Measurements from ENCODE around the gene CCSAP. TPM values are rescaled to one million over a fixed set of nuclear protein-coding genes. Genes with fewer than 3 reads are reported as not detected.

Gene CCSAP
- total RNA-seq, 1 experiment from 2014 or later, result 8.6 TPM

DNA sequence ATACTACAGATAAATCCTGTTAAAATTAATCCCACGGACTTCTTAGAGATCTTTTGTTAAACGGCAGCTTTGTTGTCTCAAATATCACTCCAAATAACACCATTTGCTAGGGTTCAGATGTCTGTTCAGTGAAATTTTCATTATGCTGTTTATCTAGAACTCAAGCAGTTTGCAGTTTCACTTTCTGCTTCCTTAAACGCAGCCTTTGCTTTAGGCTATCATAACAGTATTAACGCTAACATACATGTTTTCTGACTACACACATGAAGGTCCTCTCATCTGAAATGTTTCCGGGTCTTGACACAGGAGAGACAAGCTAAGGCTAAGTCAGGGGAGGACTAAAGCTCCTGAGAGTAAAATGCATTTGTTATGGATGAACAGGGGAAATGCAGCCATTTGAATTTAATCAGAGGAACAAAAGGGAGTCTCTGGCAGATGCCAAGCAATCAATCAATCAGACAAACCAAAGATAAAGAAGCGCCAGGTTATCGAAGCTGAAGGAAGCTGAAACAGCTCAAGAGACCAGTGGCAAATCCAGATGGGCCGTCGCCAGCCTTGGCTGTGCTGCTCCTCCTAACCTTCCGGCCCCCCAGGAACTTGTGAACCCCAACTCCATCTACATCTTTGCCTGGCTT, 16.9 kb downstream of the CCSAP start:
- TF ChIP-seq HMGA2 (CRISPR knock-in tag; IDR thresholded peaks at IDR 0.05), result no peak
- H3K4me1 Mint-ChIP-seq, result peaks cover 9% of the 10 kb centered on the region
- H3K9me3 Mint-ChIP-seq, result no peaks in the 10 kb centered on the region
- ChIA-PET CTCF (no interaction called here), POLR2A (no interaction called here)
- no peak overlapping the region for H3K4me3 Mint-ChIP-seq
- peaks cover 16% of the 10 kb centered on the region for H3K36me3 Mint-ChIP-seq
- peak overlapping the region; percentile 69 for H3K27ac Mint-ChIP-seq
- DNase-seq (ENCODE audit: low spot score) (no peak), ATAC-seq (no peak)
- H3K27me3 Mint-ChIP-seq (ENCODE audit: low read depth), result no peaks in the 10 kb centered on the region

DNA sequence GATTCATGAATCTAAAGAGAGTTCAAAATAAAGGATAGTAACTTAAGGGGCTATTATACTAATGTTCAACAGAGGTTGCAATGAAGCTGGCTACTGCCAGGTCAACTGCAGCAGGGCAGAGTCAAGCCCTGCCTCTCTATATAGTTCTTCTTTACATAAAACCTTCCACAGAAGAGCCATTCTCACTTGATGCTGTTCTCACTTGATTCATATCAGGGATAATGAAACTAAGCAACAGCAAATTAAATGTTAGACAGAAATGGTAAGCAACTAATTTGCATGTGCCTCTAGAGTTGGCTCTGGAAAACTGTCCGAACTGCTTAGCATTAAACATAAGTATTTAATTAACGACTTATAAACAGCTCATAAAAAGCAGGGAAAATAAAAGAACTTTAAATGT, 17.4 kb downstream of the CCSAP start:
- POLR2A ChIA-PET, result no interaction called here
- no peak for ATAC-seq
- peaks cover 16% of the 10 kb centered on the region for H3K36me3 Mint-ChIP-seq
- H3K4me3 Mint-ChIP-seq, result no peak overlapping the region
- TF ChIP-seq, protein P1, sequence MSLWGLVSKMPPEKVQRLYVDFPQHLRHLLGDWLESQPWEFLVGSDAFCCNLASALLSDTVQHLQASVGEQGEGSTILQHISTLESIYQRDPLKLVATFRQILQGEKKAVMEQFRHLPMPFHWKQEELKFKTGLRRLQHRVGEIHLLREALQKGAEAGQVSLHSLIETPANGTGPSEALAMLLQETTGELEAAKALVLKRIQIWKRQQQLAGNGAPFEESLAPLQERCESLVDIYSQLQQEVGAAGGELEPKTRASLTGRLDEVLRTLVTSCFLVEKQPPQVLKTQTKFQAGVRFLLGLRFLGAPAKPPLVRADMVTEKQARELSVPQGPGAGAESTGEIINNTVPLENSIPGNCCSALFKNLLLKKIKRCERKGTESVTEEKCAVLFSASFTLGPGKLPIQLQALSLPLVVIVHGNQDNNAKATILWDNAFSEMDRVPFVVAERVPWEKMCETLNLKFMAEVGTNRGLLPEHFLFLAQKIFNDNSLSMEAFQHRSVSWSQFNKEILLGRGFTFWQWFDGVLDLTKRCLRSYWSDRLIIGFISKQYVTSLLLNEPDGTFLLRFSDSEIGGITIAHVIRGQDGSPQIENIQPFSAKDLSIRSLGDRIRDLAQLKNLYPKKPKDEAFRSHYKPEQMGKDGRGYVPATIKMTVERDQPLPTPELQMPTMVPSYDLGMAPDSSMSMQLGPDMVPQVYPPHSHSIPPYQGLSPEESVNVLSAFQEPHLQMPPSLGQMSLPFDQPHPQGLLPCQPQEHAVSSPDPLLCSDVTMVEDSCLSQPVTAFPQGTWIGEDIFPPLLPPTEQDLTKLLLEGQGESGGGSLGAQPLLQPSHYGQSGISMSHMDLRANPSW (CRISPR knock-in tag; conservative IDR thresholded peaks at IDR 0.05; ENCODE audit: low read depth), result no peak
- TF ChIP-seq ZNF121 (CRISPR knock-in tag; IDR thresholded peaks at IDR 0.05), result no peak
- CTCF ChIA-PET, result no interaction called here
- no peaks in the 10 kb centered on the region for H3K9me3 Mint-ChIP-seq
- no peak for DNase-seq (ENCODE audit: low spot score)
- peaks cover 9% of the 10 kb centered on the region for H3K4me1 Mint-ChIP-seq
- H3K27me3 Mint-ChIP-seq (ENCODE audit: low read depth), result no peaks in the 10 kb centered on the region
- no peak overlapping the region for H3K27ac Mint-ChIP-seq

DNA sequence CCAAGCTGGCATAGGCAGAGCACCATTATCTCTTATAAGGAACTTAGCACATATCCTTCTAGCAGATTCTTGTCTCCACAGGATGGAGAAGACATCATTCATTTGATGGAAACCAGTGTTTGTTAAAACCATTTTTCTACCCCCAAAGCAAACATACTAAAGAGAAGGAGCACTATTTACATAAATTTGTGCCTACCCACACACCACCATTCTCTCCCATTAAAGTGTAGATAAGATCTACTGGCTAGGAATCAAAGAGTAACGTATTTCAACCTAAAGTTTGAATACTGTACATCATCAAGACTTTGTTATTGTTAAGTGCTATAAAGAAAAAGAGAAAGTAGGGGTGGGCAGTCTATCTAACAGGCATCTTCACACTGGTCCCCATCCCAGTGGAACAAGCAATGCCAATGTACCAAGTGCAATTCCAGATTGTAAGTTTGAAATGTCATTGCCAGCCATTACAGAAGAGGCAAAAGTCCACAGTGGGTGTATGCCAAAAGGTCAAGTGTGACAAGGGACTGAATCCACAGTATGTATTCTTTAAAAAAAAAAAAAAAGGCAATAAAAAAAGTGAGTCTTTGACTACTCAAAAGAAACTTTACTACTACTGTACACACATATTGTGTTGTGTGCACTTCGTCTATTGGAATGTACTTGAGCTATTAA, 18.8 kb downstream of the CCSAP start:
- H3K4me3 Mint-ChIP-seq, result no peak overlapping the region
- no peak overlapping the region for H3K27ac Mint-ChIP-seq
- ChIA-PET CTCF (interaction anchor here (1.3 kb wide), 1 partner anchor 66 kb away, joined by 3 read pairs; no protein-coding TSS in a partner anchor), POLR2A (no interaction called here)
- H3K27me3 Mint-ChIP-seq (ENCODE audit: low read depth), result no peaks in the 10 kb centered on the region
- peaks cover 20% of the 10 kb centered on the region for H3K36me3 Mint-ChIP-seq
- DNase-seq (ENCODE audit: low spot score), result no peak
- ATAC-seq, result no peak
- H3K9me3 Mint-ChIP-seq, result no peaks in the 10 kb centered on the region
- H3K4me1 Mint-ChIP-seq, result peaks cover 9% of the 10 kb centered on the region
- TF ChIP-seq MYBL2 (CRISPR knock-in tag; IDR thresholded peaks at IDR 0.05) (no peak), HMGA2 (CRISPR knock-in tag; IDR thresholded peaks at IDR 0.05) (no peak), SP1 (CRISPR knock-in tag; conservative IDR thresholded peaks at IDR 0.05) (no peak), MAX (CRISPR knock-in tag; IDR thresholded peaks at IDR 0.05) (no peak), NR2C2 (CRISPR knock-in tag; IDR thresholded peaks at IDR 0.05) (no peak), PRRX2 (CRISPR knock-in tag; IDR thresholded peaks at IDR 0.05) (no peak), FOXP4 (CRISPR knock-in tag; IDR thresholded peaks at IDR 0.05) (no peak), ZSCAN18 (CRISPR knock-in tag; IDR thresholded peaks at IDR 0.05) (no peak), ESRRA (CRISPR knock-in tag; IDR thresholded peaks at IDR 0.05; ENCODE audit: borderline replicate concordance) (no peak)
- TF ChIP-seq, protein P2, sequence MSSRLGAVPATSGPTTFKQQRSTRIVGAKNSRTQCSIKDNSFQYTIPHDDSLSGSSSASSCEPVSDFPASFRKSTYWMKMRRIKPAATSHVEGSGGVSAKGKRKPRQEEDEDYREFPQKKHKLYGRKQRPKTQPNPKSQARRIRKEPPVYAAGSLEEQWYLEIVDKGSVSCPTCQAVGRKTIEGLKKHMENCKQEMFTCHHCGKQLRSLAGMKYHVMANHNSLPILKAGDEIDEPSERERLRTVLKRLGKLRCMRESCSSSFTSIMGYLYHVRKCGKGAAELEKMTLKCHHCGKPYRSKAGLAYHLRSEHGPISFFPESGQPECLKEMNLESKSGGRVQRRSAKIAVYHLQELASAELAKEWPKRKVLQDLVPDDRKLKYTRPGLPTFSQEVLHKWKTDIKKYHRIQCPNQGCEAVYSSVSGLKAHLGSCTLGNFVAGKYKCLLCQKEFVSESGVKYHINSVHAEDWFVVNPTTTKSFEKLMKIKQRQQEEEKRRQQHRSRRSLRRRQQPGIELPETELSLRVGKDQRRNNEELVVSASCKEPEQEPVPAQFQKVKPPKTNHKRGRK (CRISPR knock-in tag; IDR thresholded peaks at IDR 0.05; ENCODE audit: borderline replicate concordance), result no peak
- TF ChIP-seq, protein P3, sequence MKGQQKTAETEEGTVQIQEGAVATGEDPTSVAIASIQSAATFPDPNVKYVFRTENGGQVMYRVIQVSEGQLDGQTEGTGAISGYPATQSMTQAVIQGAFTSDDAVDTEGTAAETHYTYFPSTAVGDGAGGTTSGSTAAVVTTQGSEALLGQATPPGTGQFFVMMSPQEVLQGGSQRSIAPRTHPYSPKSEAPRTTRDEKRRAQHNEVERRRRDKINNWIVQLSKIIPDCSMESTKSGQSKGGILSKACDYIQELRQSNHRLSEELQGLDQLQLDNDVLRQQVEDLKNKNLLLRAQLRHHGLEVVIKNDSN (CRISPR knock-in tag; IDR thresholded peaks at IDR 0.05), result no peak
- TF ChIP-seq, protein P4, sequence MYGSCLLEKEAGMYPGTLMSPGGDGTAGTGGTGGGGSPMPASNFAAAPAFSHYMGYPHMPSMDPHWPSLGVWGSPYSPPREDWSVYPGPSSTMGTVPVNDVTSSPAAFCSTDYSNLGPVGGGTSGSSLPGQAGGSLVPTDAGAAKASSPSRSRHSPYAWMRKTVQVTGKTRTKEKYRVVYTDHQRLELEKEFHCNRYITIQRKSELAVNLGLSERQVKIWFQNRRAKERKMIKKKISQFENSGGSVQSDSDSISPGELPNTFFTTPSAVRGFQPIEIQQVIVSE (CRISPR knock-in tag; IDR thresholded peaks at IDR 0.05; ENCODE audit: borderline replicate concordance), result no peak
- TF ChIP-seq, protein P5, sequence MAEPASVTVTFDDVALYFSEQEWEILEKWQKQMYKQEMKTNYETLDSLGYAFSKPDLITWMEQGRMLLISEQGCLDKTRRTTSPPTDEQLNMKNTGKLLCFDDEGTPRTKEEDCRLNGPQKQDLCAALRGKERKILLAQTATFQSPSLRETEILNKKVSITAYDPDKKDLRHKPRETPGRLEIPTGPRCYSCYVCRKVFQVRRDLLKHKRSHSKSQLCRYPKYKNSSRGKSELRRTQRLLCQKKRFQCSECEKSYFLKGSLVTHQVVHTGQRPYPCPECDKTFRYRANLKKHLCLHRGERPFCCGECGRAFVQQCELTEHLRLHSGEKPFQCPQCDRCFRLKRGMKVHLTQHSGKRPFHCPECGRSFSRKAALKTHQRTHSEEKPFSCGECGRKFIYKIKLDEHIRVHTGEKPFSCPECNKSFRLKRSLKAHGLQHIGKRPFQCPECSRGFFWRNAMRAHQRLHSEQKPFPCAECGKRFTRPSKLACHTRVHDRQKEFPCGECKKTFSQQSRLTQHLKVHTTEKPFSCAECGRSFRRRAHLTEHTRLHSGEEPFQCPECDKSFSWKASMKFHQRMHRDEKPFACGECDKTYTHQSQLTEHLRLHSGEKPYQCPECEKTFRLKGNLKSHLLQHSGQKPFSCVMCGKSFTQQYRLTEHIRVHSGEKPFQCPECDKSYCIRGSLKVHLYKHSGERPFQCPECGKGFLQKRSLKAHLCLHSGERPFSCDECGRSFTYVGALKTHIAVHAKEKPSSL (CRISPR knock-in tag; conservative IDR thresholded peaks at IDR 0.05), result no peak
